GM19351 (cell line): ENCODE data around the gene CENPA.
"Not testable (repeated sequence)": the region's sequence is repeated elsewhere in the genome, so short reads cannot be mapped to it uniquely, and the experiment has no call there.

Source experiments
- ATAC-seq: cut with Tn5 transposase; IDR thresholded peaks from one replicate; pipeline ENCODE4 v1.9.1; 2021; ENCODE audit warnings: mild to moderate bottlenecking, moderate library complexity; ENCODE audit not compliant: unreplicated experiment

Gene CENPA

DNA sequence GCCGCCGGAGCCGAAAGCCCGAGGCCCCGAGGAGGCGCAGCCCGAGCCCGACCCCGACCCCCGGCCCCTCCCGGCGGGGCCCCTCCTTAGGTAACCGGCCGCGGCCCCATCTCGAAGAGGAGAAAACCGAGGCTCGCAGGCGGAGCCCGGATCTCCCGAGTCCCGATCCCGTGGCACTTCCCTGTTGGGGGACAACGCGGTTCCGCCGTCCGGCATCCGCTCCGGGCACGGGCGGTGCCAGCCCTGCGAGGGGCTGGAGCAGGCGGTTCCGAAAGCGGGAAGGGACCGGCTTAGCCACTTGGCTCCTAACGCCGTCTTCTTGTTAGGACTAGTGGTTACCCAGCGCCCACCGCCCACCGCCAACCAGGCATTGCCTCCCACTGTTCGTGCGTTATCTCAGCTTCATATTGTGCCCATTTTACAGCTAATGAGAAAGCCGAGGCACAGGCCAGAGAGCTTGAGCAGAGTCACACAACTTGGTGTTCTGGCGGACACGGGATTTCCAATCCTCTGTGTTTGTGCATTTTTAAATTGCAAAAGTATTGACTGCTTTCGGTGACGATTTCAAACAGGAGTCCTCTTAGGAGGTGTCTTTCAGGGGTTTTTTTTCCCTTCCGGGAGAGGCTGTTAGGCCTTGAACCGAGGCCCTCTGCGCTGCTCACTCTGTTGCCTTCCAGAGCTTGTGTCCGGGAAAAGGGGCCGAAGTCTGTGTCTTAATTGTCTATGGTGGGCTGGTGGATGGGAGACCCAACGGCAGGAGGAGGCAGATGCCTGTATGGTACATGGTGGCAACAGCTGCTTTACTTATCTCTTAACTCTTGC, 562 bp downstream of the CENPA start:
- peak; percentile 14 for ATAC-seq

DNA sequence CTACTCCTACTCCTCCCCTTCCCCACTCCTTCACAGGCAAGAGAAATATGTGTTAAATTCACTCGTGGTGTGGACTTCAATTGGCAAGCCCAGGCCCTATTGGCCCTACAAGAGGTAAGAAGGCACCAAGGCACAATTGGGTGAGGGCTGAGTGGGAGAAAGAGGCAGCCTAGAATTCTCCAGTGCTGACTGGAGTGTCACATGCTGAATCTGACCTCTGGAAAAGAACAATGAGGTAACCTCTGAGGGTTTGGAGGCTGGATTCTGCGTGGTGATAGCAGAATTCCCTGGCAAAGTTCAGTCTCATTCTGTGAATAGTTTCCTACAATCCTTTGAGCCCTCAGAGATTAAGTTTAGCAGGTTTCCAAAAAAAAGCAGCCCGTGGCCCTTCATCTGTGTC, 6.9 kb downstream of the CENPA start:
- no peak for ATAC-seq

DNA sequence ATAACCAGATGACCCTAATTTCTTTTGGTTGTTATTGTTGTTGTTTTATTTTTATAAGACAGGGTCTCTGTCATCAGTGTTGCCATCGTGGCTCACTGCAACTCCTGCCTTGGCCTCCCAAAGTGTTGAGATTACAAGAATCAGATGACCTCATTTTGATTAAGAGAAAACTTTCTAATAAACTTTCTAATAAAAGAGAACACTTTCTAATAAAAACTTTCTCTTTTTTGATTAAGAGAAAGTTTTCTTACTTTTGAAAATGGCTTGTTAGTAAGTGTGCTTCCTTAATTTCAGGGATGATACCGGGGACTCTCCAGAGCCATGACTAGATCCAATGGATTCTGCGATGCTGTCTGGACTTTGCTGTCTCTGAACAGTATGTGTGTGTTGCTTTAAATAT, 7.7 kb downstream of the CENPA start:
- no peak for ATAC-seq

DNA sequence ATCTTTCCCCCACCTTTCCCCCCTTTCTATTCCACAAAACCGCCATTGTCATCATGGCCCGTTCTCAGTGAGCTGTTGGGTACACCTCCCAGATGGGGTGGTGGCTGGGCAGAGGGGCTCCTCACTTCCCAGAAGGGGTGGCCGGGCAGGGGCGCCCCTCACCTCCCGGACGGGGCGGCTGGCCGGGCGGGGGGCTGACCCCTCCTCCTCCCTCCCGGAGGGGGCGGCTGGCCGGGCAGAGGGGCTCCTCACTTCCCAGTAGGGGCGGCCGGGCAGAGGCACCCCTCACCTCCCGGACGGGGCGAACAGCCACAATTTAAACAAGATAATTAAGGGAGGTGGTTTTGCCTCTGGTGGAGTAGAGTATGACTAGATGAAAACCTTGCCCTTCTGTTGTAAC, 9.3 kb downstream of the CENPA start:
- not testable (repeated sequence) for ATAC-seq

DNA sequence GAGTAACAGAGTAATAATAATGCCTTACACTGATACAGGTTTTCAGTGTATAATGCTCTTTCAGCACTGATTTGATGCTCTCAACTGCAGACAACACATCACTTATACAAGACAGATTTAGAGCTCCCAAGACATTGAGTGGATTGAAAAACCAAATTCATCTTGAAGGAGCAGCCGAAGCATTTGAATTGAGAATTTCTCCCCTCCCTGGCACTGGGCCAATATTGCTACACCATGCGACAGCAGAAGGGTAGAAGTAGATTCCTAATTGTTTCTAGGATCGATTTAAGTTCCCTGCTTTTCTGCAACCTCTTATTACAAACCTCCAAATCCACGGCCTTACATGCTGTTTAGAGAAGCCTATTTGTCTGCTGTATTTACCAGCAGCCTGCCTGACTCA, 15.5 kb downstream of the CENPA start:
- no peak for ATAC-seq

DNA sequence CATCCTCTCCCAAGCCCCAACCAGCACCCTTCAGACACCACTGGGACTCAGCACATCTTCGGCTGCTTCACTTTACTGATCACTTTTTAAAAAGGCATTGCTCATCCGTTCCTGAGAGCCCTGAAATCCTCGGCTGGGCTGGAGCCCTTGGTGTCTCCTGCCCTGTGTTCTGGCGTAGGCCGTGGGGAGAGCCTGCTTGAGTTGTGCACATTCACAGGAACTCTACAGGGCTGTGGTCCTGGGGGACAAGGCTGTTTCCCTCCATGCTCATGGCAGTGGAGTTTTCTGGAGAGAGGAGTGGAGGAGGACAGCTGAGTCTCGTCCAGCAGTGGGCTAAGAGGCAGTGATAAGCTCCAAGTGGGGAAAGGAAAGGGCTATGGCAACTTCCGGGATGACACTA, 15.9 kb downstream of the CENPA start:
- ATAC-seq: no peak

DNA sequence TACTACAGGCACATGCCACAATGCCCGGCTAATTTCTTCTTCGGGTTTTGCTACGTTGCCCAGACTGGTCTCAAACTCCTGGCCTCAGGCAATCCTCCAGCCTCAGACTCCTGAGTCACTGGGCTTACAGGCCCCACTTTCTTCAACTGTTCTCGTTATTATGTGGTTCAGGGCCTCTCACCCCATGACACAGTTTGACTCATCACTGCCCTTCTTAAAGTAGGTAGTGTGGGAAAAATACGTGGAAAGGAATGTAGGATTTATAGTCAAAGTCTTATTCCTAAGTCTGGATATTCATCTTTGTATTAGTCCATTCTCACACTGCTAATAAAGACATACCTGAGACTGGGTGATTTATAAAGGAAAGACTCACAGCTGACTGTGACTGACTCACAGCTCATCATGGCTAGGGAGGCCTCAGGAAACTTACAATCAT, 19.4 kb downstream of the CENPA start:
- no peak for ATAC-seq

DNA sequence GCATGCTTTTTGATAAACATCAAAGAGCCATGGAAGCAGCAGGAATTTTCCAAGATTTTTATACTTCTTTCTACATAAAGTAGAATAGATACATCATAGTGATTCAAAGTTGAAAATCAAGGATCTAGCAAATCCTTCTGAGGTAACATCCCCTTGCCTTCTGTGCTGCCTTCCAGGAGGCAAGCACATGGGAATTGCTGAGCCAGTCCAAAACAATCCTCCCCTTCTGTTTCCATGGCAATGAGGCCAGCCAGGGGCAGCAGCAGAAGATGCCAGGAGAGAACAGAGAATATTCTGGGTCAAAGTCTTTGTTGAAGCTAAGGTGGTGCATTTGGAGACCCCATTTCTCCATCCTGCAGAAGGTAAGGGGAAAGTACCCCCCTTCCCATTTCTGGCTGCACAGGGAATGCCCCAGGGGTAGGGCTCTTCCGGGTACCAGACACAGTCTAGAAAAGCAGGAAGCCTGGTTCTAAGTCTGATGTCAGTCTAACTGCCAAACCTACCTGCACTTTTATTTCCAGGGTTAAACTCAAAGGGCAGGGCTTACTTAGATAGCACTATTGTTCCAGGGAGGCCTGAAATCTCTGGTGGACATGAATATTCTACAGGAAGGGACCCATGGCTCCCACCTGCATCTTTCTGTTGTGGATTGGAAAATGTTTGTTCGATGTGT, 22.1 kb downstream of the CENPA start:
- no peak for ATAC-seq

DNA sequence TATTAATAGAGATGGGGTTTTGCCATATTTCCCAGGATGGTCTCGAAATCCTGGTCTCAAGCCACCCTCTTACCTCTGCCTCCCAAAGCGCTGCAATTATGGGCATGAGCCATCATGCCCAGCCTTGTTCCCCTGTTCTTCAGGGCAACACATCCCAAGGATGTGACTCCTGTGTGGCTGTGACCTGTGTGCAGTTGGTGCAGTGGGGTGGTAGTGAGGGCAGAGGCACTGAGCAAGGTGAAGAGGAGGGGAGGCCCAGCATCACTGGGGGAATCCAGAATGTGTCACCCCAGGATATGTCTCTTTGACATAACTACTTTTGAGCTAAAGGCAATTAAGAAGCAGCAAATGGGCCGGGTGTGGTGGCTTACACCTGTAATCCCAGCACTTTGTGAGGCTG, 23.4 kb downstream of the CENPA start:
- no peak for ATAC-seq

DNA sequence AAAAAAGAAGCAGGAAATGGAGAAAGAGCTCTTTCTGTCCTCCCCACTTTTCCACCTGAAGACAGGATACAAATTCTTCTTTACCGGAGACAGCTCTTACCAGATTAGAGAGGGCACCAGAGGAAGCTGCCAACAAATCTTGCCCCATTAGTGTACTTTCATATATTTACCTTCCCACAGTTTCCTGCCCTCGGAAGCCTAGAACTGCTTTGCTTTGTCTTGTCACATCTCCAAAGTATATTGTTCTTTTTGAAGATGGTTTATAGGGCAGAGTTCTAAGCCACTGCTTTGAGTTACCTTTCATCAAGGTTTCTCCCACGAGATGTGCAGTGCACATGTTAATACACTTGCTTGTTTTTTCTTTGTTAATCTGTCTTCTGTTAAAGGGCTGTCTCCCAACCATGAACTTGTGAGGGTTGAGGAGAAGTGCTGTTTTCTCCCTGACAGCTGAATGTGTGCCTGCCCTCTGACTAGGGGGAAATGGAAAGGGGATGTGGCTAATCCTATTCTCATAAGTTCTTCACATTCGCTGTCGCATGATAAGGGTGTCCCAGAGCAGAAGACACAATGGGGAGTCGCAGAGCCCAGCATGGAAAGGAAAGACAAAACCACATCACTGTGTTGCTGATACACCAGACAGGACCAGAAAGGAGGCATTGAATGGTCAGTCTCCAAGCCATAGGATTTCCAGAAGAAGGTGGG, 24.2 kb downstream of the CENPA start:
- no peak for ATAC-seq

DNA sequence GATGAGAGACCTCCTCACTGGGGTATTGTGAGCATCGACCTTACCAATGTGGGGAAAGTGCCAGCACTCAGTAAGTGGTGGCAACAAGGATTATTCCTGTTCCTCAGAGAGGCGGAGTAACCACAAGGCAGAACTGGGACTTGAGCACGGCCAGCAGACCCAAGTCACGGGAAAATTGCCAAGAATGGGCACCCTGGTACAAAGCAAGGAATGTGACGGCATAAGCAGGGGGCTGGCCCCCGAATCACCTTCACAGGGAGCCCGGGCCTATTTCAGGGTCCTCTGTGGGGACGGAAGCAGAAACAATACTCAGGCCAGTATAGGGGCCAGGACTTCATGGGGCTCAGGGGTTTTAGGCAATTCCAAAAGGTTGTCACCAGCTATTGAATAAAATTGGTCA, 25.4 kb downstream of the CENPA start:
- ATAC-seq: no peak

DNA sequence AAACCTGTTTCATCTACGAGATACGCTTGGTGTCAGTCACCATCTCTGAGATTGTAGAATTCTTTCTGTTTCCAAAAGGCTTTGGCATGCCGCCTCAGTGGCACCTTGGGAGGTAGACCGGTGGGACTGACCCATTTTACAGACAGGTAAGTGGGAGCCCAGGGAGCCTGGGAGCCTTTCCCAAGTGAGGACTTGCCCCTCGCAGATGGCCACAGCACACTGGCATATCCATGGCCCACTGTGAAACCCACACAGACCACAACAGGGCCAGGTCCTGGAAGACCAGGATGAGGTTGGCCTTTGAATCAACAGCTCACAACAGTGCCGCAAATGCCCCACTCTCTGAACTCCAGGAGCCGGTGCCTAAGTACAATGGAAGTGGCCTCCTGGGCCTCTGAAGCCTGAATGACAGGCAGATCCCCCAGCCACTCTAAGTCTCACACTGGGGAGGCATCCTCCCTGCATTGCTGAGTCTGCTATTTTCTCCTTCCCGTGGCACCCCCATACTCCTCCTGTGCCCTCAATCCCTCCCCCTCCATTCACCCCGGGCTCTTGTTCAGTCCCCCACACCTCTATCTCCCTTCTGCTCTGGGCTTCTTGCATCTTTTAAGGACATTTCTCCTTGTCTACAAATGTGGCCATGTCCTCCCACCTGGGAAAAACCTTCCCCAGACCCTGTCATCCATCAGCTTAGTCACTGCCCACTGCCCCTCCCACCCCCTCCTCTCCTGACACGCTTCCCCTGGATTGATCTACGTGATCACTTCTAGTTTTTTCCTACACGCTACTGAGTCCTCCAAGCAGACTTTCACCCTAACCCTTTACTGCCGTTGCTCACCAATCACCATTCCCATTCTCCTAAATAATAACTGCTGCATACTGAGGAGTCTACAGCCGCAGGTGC, 26.2 kb downstream of the CENPA start:
- no peak for ATAC-seq

DNA sequence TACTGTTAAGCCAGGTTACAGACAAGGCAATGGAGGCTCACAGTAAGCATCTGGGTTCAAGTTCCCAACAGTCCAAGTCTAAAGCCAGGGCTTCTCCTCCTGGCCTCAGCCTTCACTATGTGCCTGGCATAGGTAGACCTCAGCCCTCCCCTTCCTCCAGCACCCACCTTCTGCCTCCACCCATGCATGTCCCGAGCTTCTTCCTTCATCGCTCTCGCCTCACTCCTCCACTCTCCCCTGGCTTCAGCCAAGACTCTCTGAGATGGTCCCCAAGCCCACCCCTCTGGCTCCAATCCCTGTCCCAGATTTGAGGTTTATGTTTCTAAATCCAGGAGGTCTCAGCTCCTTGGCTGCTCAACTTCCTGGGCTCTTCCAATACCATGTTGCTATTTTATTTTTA, 26.9 kb downstream of the CENPA start:
- no peak for ATAC-seq

DNA sequence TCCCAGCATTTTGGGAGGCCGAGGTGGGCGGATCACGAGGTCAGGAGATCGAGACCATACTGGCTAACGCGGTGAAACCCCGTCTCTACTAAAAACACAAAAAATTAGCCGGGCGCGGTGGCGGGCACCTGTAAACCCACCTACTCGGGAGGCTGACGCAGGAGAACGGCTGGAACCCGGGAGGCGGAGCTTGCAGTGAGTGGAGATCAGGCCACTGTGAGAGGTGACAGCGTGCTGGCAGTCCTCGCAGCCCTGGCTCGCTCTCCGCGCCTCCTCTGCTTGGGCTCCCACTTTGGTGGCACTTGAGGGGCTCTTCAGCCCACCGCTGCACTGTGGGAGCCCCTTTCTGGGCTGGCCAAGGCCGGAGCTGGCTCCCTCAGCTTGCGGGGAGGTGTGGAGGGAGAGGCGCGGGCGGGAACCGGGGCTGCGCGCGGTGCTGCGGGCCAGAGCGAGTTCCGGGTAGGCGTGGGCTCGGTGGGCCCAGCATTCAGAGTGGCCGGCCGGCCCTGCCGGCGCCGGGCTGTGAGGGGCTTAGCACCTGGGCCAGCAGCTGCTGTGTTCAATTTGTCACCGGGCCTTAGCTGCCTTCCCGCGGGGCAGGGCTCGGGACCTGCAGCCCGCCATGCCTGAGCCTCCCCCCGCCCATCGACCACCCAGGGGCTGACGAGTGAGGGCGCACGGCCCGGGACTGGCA, 28.4 kb downstream of the CENPA start:
- not testable (repeated sequence) for ATAC-seq

DNA sequence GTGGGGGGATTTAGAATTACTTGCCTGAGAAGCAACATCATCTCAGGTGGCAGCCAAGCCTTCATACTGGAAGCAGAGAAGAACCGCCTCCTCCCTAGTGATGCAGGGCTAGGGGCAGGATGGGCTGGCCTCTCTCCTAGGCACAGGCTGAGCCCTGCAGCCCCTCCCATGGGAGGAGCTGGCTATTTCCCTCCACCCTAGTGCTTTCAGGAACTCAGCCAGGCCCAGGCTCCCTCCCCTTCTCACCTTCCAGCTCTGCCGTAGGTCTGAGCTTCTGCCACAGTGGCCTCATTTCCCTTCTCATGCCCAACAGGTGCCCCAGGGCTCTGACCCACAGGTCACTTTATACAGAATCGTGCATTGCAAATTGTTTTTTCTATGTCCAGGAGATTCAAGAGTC, 31.0 kb downstream of the CENPA start:
- no peak for ATAC-seq

DNA sequence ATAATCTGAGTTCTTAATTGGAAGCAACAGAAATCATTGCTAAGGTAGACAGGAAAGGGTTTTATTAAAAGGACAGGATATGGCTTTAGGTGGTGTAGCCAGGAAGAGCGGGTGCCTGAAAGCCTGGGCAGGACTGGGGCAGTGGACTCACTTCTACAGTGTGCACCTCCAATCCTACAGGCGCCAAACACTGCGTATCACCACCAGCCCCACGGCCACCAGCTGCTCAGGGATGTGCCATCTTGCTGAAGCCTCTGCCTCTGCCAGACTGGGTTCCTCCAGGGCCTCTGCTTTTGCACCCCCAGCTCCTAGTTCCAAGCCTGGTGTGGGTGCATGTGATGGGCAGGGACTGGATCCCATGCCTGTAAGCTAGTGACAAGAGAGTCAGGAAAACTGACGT, 32.4 kb downstream of the CENPA start:
- no peak for ATAC-seq

DNA sequence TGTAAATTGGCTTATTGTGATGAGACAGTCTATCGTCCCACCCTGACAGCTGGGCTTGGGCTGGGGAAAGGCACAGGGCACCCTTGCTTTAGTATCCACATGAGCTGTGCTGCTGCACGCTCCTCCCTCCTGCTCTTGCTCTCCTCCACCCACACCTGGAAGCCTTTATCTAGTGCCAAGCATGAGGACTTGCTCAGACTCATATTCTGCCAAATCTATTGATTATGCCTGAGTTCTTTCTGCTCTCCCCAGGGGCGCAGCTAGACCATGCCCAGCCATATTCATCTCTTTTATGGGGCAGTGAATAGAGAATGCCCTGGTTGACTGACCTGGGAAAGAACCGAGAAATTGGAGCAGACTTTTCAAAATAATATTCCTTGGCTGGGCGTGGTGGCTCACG, 33.1 kb downstream of the CENPA start:
- ATAC-seq: no peak

DNA sequence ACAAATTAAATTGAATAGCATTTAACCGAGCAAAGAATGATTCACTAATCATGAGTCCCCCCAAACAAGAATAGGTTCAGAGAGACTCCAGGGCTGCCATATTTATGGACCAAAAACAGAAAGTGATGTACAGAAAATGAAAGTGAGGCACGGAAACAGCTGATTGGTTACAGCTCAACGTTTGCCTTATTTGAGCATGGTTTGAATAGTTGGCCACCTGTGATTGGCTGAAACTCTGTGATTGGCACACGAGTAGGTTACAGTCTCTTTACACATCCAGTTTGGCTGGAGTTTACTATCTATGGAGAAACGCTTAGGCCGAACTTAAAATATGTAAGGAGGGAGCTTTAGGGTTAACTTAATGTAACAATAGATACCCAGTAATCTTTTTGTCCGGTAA, 35.1 kb downstream of the CENPA start:
- ATAC-seq: no peak

DNA sequence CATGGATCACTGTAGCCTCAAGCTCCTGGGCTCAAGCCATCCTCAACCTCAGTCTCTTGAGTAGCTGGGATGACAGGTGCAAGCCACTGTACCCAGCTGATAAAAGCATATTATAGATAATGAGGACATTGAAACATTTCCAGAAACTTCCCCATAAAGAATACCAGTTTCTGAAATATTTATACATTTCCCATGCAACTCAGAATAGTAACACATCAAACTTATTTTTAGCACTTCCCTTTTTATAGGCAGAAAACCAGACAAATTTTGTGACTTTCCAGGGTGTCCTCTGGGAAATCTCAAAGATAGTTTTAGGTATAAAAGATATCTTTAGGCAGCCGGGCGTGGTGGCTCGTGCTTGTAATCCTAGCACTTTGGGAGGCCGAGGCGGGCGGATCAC, 37.0 kb downstream of the CENPA start:
- ATAC-seq: no peak
